IMR-90 (cell line): ENCODE data around the gene DAZL.

Source experiments
- CTCF ChIP-seq: conservative IDR thresholded peaks from 2 replicates; pipeline ENCODE4 v1.5.1; 2012; ENCODE audit warnings: mild to moderate bottlenecking, low read depth, low read length, improper control_type of control experiment
- MXI1 ChIP-seq: IDR thresholded peaks from 2 replicates; pipeline ENCODE4 v1.6.1; 2012; ENCODE audit warnings: low read depth, mild to moderate bottlenecking, low read length, moderate library complexity, borderline replicate concordance
- SMC3 ChIP-seq: fragments of 150-350 bp; IDR thresholded peaks from 2 replicates; pipeline ENCODE4 v1.6.1; 2016; ENCODE audit warnings: low read depth, mild to moderate bottlenecking, antibody characterized with exemption, low read length, moderate library complexity
- USF2 ChIP-seq: fragments of 150-350 bp; IDR thresholded peaks from 2 replicates; pipeline ENCODE4 v1.6.1; 2017; ENCODE audit warnings: mild to moderate bottlenecking, antibody characterized with exemption, low read length, low read depth

GRCh38 chr3:16589120-16589519 lies 16.1 kb downstream of the DAZL start:
- TF ChIP-seq MXI1 (no peak), CTCF (no peak), SMC3 (no peak), USF2 (no peak)
